Gastroesophageal sphincter (tissue), 4 donors: ENCODE results near the gene AMOTL1. TPM values are rescaled to one million over a fixed set of nuclear protein-coding genes. Genes with fewer than 3 reads are reported as not detected.

ENCODE experiments used
- ATAC-seq: fragments of 150-250 bp; one replicate; pipeline ENCODE4 v1.9.1; 2016; ENCODE audit warnings: mild to moderate bottlenecking, moderate library complexity
- H3K27ac ChIP-seq, 4 donors: fragments of 200-600 bp; sonication (generic) in 3 of 4; 1 replicate in 3 of 4; 2 replicates in 1 of 4; pipeline ENCODE4 v1.5.1; 2016 to 2019
- H3K27me3 ChIP-seq: fragments of 200-600 bp; sonication (generic); one replicate; pipeline ENCODE4 v1.5.1; 2019
- H3K36me3 ChIP-seq, 2 donors: fragments of 200-600 bp; sonication (generic); one replicate each; pipeline ENCODE4 v1.5.1; 2019; ENCODE audit warnings: control low read depth in 1 of 2
- H3K4me1 ChIP-seq, 3 donors: fragments of 200-600 bp; sonication (generic); 1 replicate in 2 of 3; 2 replicates in 1 of 3; pipeline ENCODE4 v1.5.1; 2016 to 2019; ENCODE audit warnings: control low read depth in 2 of 3
- H3K4me3 ChIP-seq, 2 donors: fragments of 200-600 bp; sonication (generic); one replicate each; pipeline ENCODE4 v1.5.1; 2019; ENCODE audit warnings: mild to moderate bottlenecking in 1 of 2, moderate library complexity in 1 of 2
- H3K9me3 ChIP-seq, 3 donors: fragments of 200-600 bp; sonication (generic); one replicate each; pipeline ENCODE4 v1.5.1; 2017 to 2019; ENCODE audit warnings: control low read depth in 2 of 3
- CTCF ChIP-seq, 4 experiments: fragments of 200-600 bp in 2 of 4; fragments of 450-650 bp in 2 of 4; sonication (generic) in 1 of 4; IDR thresholded peaks; one replicate each; pipeline ENCODE4 v1.5.1; 2017 to 2019; ENCODE audit warnings: antibody characterized with exemption in 4 of 4, mild to moderate bottlenecking in 2 of 4, moderate library complexity in 2 of 4
- EP300 ChIP-seq: sonication (generic); formaldehyde crosslinking; IDR thresholded peaks from one replicate; pipeline ENCODE4 v1.6.1; 2017; ENCODE audit warnings: antibody characterized with exemption, mild to moderate bottlenecking
- POLR2A ChIP-seq, 2 donors: fragments of 450-650 bp; IDR thresholded peaks; one replicate each; pipeline ENCODE4 v1.6.1; 2017; ENCODE audit warnings: antibody characterized with exemption in 2 of 2, mild to moderate bottlenecking in 2 of 2, moderate library complexity in 1 of 2
- POLR2AphosphoS5 ChIP-seq: sonication (generic); formaldehyde crosslinking; IDR thresholded peaks from one replicate; pipeline ENCODE4 v1.6.1; 2017; ENCODE audit warnings: antibody characterized with exemption
- WGBS, 2 donors: methylation state at CpG; one replicate each; pipeline ENCODE4 v1.1.5; 2018; ENCODE audit warnings: low coverage in 1 of 2; 5-methylcytosine and 5-hydroxymethylcytosine counted together
- total RNA-seq, 4 donors: library from RNA; depleted of rRNA; stranded (reverse); fragments of >200 nt; gene quantifications; one replicate each; pipeline ENCODE4 v1.1.0, GENCODE V29; 2016

AMOTL1 gene
- total RNA-seq, 4 donors from 2014 or later, result 136 to 215 (median 176) TPM

DNA sequence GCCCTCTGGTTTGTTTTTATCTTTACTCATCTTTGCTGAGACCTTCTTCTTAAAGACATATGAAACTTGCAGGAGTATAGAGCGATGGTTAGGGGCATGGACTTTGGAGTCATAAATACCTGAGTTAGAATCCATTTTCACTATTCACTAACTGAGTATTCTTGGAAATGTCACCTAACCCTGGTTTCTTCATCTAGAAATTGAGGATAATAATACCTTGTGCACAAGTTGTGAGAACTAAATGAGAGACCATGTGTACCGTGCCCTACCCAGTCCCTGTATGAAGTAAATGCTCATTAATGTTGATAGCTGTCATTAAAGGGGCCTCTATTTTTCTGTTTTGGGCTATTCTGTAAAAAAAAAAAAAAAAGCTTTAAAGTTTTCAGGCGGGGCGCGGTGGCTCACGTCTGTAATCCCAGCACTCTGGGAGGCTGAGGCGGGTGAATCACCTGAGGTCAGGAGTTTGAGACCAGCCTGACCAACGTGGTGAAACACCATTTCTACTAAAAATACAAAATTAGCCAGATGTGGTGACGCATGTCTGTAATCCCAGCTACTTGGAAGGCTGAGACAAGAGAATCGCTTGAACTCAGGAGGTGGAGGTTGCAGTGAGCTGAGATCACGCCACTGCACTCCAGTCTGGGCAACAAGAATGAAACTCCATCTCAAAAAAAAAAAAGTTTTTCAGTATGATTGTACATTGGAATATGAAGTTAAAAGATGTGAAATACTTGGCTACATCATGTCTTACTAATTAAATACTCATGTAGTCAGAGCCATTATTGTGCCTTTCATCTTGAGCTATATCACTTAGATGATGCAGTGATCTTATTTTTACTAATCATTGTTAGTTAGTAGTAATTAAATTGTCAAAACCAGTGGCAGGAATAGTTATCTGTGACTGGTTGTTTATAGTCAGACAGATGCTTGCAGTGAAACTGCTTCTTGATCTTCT, 95.0 kb downstream of the AMOTL1 start:
- no peaks in the 10 kb centered on the region for H3K4me1 ChIP-seq

GRCh38 chr11:94864506-94865045, 96.4 kb downstream of the AMOTL1 start:
- TF ChIP-seq POLR2A (IDR thresholded peaks at IDR 0.05), result no peak
- no peak for TF ChIP-seq POLR2AphosphoS5
- no peak for TF ChIP-seq EP300
- TF ChIP-seq CTCF (IDR thresholded peaks at IDR 0.05), result no peak
- 83% methylated on average over 7 of the region's 11 CpGs; no CpG with 5 or more reads in 1 of the 2 donors for WGBS, 2 donors
- no peak overlapping the region for H3K4me3 ChIP-seq
- no peak for ATAC-seq
- H3K36me3 ChIP-seq, result peaks cover 4 to 97% of the 10 kb centered on the region in 2 donors
- H3K27ac ChIP-seq, result no peak overlapping the region
- H3K27me3 ChIP-seq, result no peaks in the 10 kb centered on the region
- H3K4me1 ChIP-seq, result no peaks in the 10 kb centered on the region
- H3K9me3 ChIP-seq, result no peaks in the 10 kb centered on the region

More for the DNA sequence above, 95.0 kb downstream of the AMOTL1 start:
- H3K4me3 ChIP-seq, result no peak overlapping the region
- H3K27ac ChIP-seq, result no peak overlapping the region
- WGBS, 2 donors, result 75 to 86% methylated on average over 8 to 11 of the region's 11 CpGs
- peaks cover 0 to 98% of the 10 kb centered on the region in 2 donors for H3K36me3 ChIP-seq
- H3K9me3 ChIP-seq, result no peaks in the 10 kb centered on the region
- ATAC-seq, result no peak
- TF ChIP-seq POLR2AphosphoS5, result no peak
- TF ChIP-seq EP300, result no peak
- no peaks in the 10 kb centered on the region for H3K27me3 ChIP-seq

DNA sequence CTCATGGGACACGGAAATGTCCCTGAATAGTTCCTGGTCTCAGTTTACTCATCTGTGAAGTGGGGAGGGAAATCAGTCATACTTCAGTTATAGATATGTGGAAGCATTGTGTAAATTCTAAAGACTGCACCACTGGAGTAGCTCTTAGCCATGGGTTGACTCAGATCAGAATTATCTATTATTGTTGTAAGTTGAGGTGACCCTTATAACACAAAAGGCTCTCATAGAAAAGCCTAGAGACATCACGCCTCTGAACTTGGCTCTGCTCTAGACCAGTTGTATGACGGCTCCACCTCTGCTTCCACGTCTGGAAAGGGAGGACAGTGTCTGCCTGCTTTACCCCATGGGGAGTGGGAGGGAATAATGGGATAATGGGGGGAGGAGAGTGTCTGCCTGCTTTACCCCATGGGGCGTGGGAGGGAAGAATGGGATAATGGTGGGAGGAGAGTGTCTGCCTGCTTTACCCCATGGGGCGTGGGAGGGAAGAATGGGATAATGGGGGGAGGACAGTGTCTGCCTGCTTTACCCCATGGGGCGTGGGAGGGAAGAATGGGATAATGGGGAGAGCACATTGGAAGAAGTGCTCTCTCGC, 98.2 kb downstream of the AMOTL1 start:
- no peaks in the 10 kb centered on the region for H3K4me1 ChIP-seq
- H3K27me3 ChIP-seq, result no peaks in the 10 kb centered on the region
- no peak for ATAC-seq
- TF ChIP-seq CTCF (IDR thresholded peaks at IDR 0.05), result no peak
- TF ChIP-seq POLR2AphosphoS5, result no peak
- TF ChIP-seq EP300, result no peak
- no peak for TF ChIP-seq POLR2A (IDR thresholded peaks at IDR 0.05)
- no peaks in the 10 kb centered on the region for H3K9me3 ChIP-seq
- peak overlapping the region in 1 of 4 donors; percentile 21 for H3K27ac ChIP-seq
- peaks cover 4 to 97% of the 10 kb centered on the region in 2 donors for H3K36me3 ChIP-seq
- H3K4me3 ChIP-seq, result no peak overlapping the region
- 77 to 96% methylated on average over 4 to 7 of the region's 8 CpGs for WGBS, 2 donors

DNA sequence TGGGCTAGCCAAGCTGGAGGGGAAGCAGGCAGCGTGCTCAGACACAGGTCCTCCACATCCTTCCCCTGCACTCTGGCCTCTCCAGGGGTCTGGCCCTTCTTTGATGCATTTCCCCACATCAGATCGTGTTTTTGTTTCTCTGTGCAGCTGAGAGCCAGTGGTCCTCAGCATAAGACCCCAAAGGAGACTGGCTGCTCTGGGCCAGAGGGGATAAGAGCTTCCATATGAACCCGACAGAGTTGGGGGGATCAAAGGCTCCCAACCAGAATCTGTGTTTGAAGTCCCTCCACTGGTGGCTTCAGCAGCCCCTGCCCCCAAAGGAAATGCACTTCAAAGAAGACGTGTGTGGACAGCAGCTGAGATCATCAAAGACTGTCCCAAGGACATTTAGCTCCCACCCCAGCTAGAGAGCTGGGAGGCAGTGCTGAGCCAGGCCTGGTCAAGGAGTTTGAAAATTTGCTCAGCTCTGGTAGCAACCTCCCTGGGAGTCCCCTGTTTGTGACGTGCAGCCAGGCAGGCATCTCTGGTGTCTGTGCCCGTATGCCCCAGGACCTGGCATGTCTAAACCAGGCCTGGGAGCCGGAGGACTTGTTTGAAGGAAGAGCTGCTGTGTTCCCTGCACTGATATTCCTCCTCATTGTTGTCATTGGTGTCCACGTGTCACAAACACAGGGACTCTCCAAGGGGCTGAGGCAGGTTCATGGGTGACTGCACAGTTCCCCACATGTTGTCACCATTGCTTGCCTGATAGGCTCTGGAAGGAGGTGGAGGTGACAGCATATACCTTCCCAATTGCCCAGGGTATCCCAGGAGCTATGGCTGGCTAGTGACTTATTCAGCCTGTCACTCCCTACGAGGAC, 99.0 kb downstream of the AMOTL1 start:
- no peak for TF ChIP-seq EP300
- TF ChIP-seq CTCF (IDR thresholded peaks at IDR 0.05), result no peak
- no peak for TF ChIP-seq POLR2A (IDR thresholded peaks at IDR 0.05)
- no peak for TF ChIP-seq POLR2AphosphoS5
- H3K9me3 ChIP-seq, result no peaks in the 10 kb centered on the region
- peaks cover 4 to 97% of the 10 kb centered on the region in 2 donors for H3K36me3 ChIP-seq
- H3K4me3 ChIP-seq, result no peak overlapping the region
- ATAC-seq, result no peak
- H3K4me1 ChIP-seq, result no peaks in the 10 kb centered on the region
- 60% methylated on average over 1 of the region's 9 CpGs; no CpG with 5 or more reads in 1 of the 2 donors for WGBS, 2 donors
- H3K27me3 ChIP-seq, result no peaks in the 10 kb centered on the region
- peak overlapping the region in 1 of 4 donors; percentile 21 for H3K27ac ChIP-seq

DNA sequence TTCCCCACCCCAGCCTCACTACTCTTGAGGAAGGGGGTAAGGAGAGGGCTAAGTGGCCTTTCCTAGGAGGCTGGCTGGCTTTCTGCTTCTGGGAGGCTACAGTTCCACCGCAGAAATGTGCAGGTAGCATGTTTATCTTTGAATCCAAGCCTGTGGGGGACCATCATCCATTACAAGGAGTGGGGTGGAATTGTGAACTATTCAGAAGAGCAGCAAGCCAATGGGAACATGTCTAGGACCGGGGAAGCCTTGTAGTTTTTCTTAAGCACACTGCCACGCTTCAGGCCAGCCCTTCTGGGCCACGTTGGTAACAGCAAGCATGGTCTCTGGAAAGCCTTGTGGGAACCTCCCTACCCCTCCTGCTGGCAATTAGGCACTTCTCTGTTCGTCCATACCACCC, 100.3 kb downstream of the AMOTL1 start:
- H3K9me3 ChIP-seq, result no peaks in the 10 kb centered on the region
- no peak for ATAC-seq
- H3K36me3 ChIP-seq, result peaks cover 4 to 98% of the 10 kb centered on the region in 2 donors
- H3K27ac ChIP-seq, result no peak overlapping the region
- no peak for TF ChIP-seq EP300
- TF ChIP-seq CTCF (IDR thresholded peaks at IDR 0.05), result no peak
- H3K4me1 ChIP-seq, result peaks cover 0 to 10% (median 0%) of the 10 kb centered on the region in 3 donors
- 63 to 64% methylated on average over 3 to 5 of the region's 5 CpGs for WGBS, 2 donors
- H3K4me3 ChIP-seq, result no peak overlapping the region
- H3K27me3 ChIP-seq, result no peaks in the 10 kb centered on the region
